Measurements from ENCODE around the gene MYO5A.
A peak's percentile ranks its signal among the peaks of the same experiment; 100 is the strongest.

MYO5A gene

DNA sequence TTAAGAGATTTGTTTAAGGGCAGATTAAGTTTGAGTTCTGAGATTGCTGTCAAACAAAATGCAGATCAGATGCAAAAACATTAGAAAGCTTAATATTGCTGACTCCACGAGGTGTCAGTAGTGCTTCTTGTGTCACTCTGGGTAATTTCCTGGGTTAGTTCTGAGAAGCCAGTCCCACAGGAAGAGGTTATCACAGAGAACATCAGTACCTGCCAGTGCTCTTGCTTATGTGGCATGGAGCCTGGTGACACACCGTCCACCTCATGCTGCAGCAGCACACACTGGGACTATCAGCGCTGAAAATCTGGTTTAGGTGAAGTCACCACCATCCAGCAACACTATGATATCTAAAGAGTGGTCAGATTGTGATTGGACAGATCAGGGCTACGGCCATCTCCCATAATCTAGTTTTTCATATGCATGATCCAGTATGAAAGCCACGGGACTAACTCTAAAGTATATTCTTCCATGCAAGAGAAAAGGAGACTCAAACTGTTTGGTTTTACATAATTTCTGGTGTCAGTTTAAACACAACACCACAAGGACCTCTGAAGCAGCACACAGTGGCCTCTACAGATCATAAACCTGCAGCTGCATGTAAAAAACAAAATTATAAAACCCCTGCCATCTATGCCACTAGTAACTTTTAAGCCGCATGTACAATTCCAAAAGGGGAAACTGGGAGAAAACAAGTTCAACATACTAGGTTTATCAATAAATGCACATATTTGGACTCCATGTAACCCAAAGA, 197.0 kb downstream of the MYO5A start:
- no peak for DNase-seq (ENCODE audit: low read depth)
- no peak overlapping the region for H3K4me3 ChIP-seq (ENCODE audit: control insufficient read depth, low read depth, low read length)
- TF ChIP-seq, protein P1, sequence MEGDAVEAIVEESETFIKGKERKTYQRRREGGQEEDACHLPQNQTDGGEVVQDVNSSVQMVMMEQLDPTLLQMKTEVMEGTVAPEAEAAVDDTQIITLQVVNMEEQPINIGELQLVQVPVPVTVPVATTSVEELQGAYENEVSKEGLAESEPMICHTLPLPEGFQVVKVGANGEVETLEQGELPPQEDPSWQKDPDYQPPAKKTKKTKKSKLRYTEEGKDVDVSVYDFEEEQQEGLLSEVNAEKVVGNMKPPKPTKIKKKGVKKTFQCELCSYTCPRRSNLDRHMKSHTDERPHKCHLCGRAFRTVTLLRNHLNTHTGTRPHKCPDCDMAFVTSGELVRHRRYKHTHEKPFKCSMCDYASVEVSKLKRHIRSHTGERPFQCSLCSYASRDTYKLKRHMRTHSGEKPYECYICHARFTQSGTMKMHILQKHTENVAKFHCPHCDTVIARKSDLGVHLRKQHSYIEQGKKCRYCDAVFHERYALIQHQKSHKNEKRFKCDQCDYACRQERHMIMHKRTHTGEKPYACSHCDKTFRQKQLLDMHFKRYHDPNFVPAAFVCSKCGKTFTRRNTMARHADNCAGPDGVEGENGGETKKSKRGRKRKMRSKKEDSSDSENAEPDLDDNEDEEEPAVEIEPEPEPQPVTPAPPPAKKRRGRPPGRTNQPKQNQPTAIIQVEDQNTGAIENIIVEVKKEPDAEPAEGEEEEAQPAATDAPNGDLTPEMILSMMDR (IDR thresholded peaks at IDR 0.05; ENCODE audit: control insufficient read depth, insufficient read depth, low read depth, low read length, missing control alignments) = peak; percentile 45

DNA sequence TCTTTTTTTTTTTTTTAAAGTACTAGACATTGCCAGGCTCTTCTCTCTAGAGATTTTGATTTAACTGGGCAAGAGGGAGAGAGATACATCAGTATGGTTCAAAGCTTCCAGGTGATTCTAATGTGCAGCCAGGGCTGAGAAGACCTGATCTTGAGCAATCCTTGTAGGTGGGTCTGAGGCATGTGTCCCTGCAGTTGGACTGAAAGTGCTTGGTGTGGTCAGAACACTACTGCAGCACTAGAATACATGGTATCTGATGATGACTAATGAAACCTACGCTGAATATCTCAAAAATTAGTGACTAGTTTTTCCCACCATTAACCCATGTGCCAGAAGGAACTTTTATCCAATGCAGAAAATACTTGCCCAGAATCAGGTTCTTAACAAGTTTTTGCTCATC, 198.7 kb downstream of the MYO5A start:
- no peak overlapping the region for H3K4me3 ChIP-seq (ENCODE audit: control insufficient read depth, low read depth, low read length)
- DNase-seq (ENCODE audit: low read depth) = no peak
- TF ChIP-seq, protein P1 (IDR thresholded peaks at IDR 0.05; ENCODE audit: control insufficient read depth, insufficient read depth, low read depth, low read length, missing control alignments) = no peak

DNA sequence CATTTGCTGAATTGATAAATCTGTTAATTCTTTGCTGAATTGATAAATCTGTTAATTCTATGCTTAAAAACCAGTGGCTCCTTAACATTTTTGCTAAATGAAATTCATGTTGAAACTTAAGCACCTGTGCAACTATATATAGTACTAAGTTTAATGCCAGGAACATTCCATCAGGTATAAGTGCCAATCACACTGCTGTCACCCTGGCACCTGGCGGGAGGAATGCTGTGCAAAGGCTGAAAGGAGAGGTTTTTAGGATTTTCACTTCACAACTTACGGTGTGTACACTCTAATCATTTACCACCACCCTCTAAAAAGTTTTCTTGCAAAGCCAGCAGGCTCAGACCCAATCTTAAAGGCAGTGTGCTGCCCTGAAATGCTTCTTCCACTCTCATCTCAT, 199.5 kb downstream of the MYO5A start:
- no peak for DNase-seq (ENCODE audit: low read depth)
- TF ChIP-seq, protein P1 (IDR thresholded peaks at IDR 0.05; ENCODE audit: control insufficient read depth, insufficient read depth, low read depth, low read length, missing control alignments) = no peak
- H3K4me3 ChIP-seq (ENCODE audit: control insufficient read depth, low read depth, low read length) = no peak overlapping the region

DNA sequence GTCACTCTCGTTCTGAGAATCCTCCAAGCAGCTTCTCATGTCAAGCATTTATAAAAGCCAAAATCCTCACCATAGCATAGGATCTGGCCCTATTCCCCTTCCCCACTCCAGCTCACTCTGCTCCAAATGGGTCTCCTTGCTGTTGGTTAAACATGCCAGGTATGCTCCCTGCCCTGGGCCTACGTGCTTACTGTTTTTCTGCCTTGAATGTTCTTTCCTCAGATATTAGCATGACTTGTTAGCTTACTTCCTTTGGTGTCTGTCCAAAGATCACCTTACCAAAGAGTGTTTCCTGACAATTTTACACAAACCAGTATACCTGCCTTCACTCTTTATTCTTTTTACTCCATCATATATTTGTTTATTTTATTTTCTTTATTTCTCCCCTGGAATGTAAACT, 200.0 kb downstream of the MYO5A start:
- TF ChIP-seq, protein P1 (IDR thresholded peaks at IDR 0.05; ENCODE audit: control insufficient read depth, insufficient read depth, low read depth, low read length, missing control alignments) = no peak
- H3K4me3 ChIP-seq (ENCODE audit: control insufficient read depth, low read depth, low read length) = no peak overlapping the region
- DNase-seq (ENCODE audit: low read depth) = no peak

DNA sequence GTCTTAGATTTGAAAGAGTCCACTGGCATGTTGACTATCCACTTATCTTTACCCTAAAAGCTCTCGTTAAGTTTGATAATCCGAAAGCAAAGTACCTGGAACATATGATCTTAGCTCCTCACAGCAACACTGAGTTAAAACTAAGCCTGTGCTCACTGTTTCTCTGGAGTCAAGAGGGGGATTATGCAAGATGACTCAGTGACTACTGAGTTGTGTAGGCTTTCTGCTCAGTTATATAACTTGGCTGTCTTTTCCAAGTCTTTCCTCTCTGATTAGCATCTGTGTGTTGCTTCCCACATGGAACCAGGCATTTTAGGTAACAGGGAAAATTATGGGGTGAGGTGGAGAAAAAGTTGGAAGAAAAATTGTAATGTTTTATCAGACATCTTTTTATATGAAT, 201.9 kb downstream of the MYO5A start:
- DNase-seq (ENCODE audit: low read depth) = peak; percentile 52
- no peak overlapping the region for H3K4me3 ChIP-seq (ENCODE audit: control insufficient read depth, low read depth, low read length)
- TF ChIP-seq, protein P1 (IDR thresholded peaks at IDR 0.05; ENCODE audit: control insufficient read depth, insufficient read depth, low read depth, low read length, missing control alignments) = no peak

DNA sequence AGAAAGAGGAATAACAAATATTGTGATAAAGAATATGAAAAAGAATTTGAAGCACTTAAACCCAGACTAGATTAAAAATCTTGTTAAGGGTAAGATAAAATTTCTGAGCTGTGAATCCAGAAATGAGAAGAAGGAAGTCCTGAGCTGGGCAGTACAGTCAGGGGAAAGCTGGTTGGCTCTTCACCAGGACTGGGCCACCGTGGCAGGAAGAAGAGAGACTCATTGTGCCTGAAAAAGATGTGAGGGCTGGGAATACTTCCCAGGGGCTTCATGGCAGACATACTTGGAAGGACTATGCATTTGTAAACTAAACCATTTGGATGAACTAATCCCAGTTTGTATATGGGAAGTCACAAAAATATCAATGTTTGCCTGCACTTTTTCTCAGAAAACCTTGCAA, 204.6 kb downstream of the MYO5A start:
- no peak overlapping the region for H3K4me3 ChIP-seq (ENCODE audit: control insufficient read depth, low read depth, low read length)
- TF ChIP-seq, protein P1 (IDR thresholded peaks at IDR 0.05; ENCODE audit: control insufficient read depth, insufficient read depth, low read depth, low read length, missing control alignments) = no peak
- DNase-seq (ENCODE audit: low read depth) = no peak
